HG03469 (cell line): ENCODE results near the gene FGF12.

ENCODE experiments used
- ATAC-seq: cut with Tn5 transposase; IDR thresholded peaks from one replicate; pipeline ENCODE4 v1.9.1; 2021; ENCODE audit warnings: mild to moderate bottlenecking, moderate library complexity, moderate number of reproducible peaks; ENCODE audit not compliant: unreplicated experiment

FGF12 gene

GRCh38 chr3:192422321-192422996 lies 304.9 kb downstream of the FGF12 start:
- ATAC-seq = no peak

GRCh38 chr3:192419312-192419711 lies 308.0 kb downstream of the FGF12 start:
- ATAC-seq = no peak

- ATAC-seq = no peak
Observed at GRCh38 chr3:192417559-192418055, 309.7 kb downstream of the FGF12 start.

- no peak for ATAC-seq
Observed at GRCh38 chr3:192417017-192417416, 310.3 kb downstream of the FGF12 start.

- ATAC-seq = no peak
Observed at GRCh38 chr3:192413461-192413860, 313.9 kb downstream of the FGF12 start.

GRCh38 chr3:192410684-192410960 lies 316.7 kb downstream of the FGF12 start:
- no peak for ATAC-seq

- ATAC-seq = no peak
Observed at GRCh38 chr3:192409838-192410683, 317.3 kb downstream of the FGF12 start.

- no peak for ATAC-seq
Observed at GRCh38 chr3:192409201-192409837, 318.0 kb downstream of the FGF12 start.

GRCh38 chr3:192408647-192409200 lies 318.6 kb downstream of the FGF12 start:
- no peak for ATAC-seq

GRCh38 chr3:192408007-192408646 lies 319.2 kb downstream of the FGF12 start:
- no peak for ATAC-seq

GRCh38 chr3:192399767-192400166 lies 327.6 kb downstream of the FGF12 start:
- no peak for ATAC-seq

- no peak for ATAC-seq
Observed at GRCh38 chr3:192397012-192397411, 330.3 kb downstream of the FGF12 start.

- no peak for ATAC-seq
Observed at GRCh38 chr3:192395506-192395905, 331.8 kb downstream of the FGF12 start.

GRCh38 chr3:192392986-192393385 lies 334.4 kb downstream of the FGF12 start:
- no peak for ATAC-seq

- ATAC-seq = no peak
Observed at GRCh38 chr3:192382861-192383260, 344.5 kb downstream of the FGF12 start.

- no peak for ATAC-seq
Observed at GRCh38 chr3:192373586-192373985, 353.8 kb downstream of the FGF12 start.

GRCh38 chr3:192373032-192373431 lies 354.3 kb downstream of the FGF12 start:
- no peak for ATAC-seq

GRCh38 chr3:192372616-192373015 lies 354.7 kb downstream of the FGF12 start:
- no peak for ATAC-seq

- ATAC-seq = no peak
Observed at GRCh38 chr3:192371870-192372400, 355.4 kb downstream of the FGF12 start.

- ATAC-seq = no peak
Observed at GRCh38 chr3:192367616-192368015, 359.7 kb downstream of the FGF12 start.

GRCh38 chr3:192366916-192367315 lies 360.4 kb downstream of the FGF12 start:
- ATAC-seq = no peak
